Liver (tissue), 3 donors: Measurements from ENCODE around the gene POLR2B.

Experiments used
- CTCF ChIP-seq: fragments of 150-350 bp; IDR thresholded peaks from 2 replicates; pipeline ENCODE4 v1.5.1; 2017; ENCODE audit warnings: improper control_type of control experiment, low read depth, low read length; ENCODE audit not compliant: missing input control
- FOXA1 ChIP-seq: IDR thresholded peaks from 2 replicates; pipeline ENCODE4 v1.6.1; 2016; ENCODE audit warnings: antibody characterized with exemption
- RAD21 ChIP-seq, 2 donors: IDR thresholded peaks; 2 replicates each; pipeline ENCODE4 v1.6.1; 2016; ENCODE audit warnings: antibody characterized with exemption in 2 of 2, mild to moderate bottlenecking in 2 of 2
- TF ChIP-seq, protein P1 (sequence below): IDR thresholded peaks from 2 replicates; pipeline ENCODE4 v1.6.1; 2016; ENCODE audit warnings: antibody characterized with exemption, mild to moderate bottlenecking
- donor health status: healthy.
- donor health status: healthy.

- TF ChIP-seq RAD21 (IDR thresholded peaks at IDR 0.05) (no peak), CTCF (no peak), FOXA1 (no peak)
- TF ChIP-seq, protein P1, sequence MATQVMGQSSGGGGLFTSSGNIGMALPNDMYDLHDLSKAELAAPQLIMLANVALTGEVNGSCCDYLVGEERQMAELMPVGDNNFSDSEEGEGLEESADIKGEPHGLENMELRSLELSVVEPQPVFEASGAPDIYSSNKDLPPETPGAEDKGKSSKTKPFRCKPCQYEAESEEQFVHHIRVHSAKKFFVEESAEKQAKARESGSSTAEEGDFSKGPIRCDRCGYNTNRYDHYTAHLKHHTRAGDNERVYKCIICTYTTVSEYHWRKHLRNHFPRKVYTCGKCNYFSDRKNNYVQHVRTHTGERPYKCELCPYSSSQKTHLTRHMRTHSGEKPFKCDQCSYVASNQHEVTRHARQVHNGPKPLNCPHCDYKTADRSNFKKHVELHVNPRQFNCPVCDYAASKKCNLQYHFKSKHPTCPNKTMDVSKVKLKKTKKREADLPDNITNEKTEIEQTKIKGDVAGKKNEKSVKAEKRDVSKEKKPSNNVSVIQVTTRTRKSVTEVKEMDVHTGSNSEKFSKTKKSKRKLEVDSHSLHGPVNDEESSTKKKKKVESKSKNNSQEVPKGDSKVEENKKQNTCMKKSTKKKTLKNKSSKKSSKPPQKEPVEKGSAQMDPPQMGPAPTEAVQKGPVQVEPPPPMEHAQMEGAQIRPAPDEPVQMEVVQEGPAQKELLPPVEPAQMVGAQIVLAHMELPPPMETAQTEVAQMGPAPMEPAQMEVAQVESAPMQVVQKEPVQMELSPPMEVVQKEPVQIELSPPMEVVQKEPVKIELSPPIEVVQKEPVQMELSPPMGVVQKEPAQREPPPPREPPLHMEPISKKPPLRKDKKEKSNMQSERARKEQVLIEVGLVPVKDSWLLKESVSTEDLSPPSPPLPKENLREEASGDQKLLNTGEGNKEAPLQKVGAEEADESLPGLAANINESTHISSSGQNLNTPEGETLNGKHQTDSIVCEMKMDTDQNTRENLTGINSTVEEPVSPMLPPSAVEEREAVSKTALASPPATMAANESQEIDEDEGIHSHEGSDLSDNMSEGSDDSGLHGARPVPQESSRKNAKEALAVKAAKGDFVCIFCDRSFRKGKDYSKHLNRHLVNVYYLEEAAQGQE: no peak
Measured at GRCh38 chr4:57077550-57078343, 99.1 kb downstream of the POLR2B start.
